LNCaP clone FGC (cell line): ENCODE data around the gene ASIC1.

Experiments
- DNase-seq: peaks from one replicate; pipeline ENCODE4 v3.0.0-alpha.2; 2011; ENCODE audit warnings: low read depth
- H3K4me3 ChIP-seq: 2 replicates; pipeline ENCODE4 v1.5.1; 2011; ENCODE audit warnings: mild to moderate bottlenecking, low read depth, low read length, control low read depth
- CTCF ChIP-seq: IDR thresholded peaks from 2 replicates; pipeline ENCODE4 v1.5.1; 2012; ENCODE audit warnings: mild to moderate bottlenecking; ENCODE audit not compliant: control insufficient read depth, insufficient read depth; ENCODE audit errors: extremely low read depth

The ASIC1 gene

GRCh38 chr12:50057000-50057841 lies at the start of gene ASIC1:
Gene ASIC1 (plus strand): TSS chr12:50057596. CDS start chr12:50058767, 1,171 bp downstream.
- H3K4me3 ChIP-seq, result peak within 1 kb of the TSS; percentile 69
- TF ChIP-seq CTCF, result no peak
- no peak for DNase-seq

GRCh38 chr12:50013361-50014147 lies 43.8 kb upstream of the ASIC1 start:
- no peak for TF ChIP-seq CTCF
- no peak overlapping the region for H3K4me3 ChIP-seq
- DNase-seq, result no peak

- TF ChIP-seq CTCF, result no peak
- no peak overlapping the region for H3K4me3 ChIP-seq
- no peak for DNase-seq
These were observed 43.1 kb upstream of the ASIC1 start for GRCh38 chr12:50014342-50014741.

GRCh38 chr12:50016501-50017475 lies 40.6 kb upstream of the ASIC1 start:
- TF ChIP-seq CTCF, result 0 out of 2 replicates have a peak, but pooled peaks have one; percentile 2
- DNase-seq, result peak; percentile 8
- no peak overlapping the region for H3K4me3 ChIP-seq

- H3K4me3 ChIP-seq, result no peak overlapping the region
- no peak for DNase-seq
- TF ChIP-seq CTCF, result no peak
These were observed 39.8 kb upstream of the ASIC1 start for GRCh38 chr12:50017641-50018040.

- no peak for TF ChIP-seq CTCF
- no peak overlapping the region for H3K4me3 ChIP-seq
- no peak for DNase-seq
These were observed 39.2 kb upstream of the ASIC1 start for GRCh38 chr12:50018154-50018553.
